IMR-90 (cell line): ENCODE measurements around the gene RGS3. TPM values are rescaled to one million over a fixed set of nuclear protein-coding genes. Genes with fewer than 3 reads are reported as not detected.

ENCODE experiments used
- ATAC-seq: fragments of 200-7000 bp; cut with Tn5 transposase; 2 replicates; pipeline ENCODE4 v1.9.1; 2020; ENCODE audit warnings: low read depth, mild to moderate bottlenecking, moderate library complexity
- BruUV-seq: library from RNA; stranded (reverse); fragments of 400-500 nt; replicated peaks from 2 replicates; lab custom pipeline; 2021; lab: Mats Ljungman, UMichigan
- CTCF ChIA-PET: fragments of 300-600 bp; formaldehyde crosslinking; extraction: SDS; loops from one replicate; lab custom pipeline; 2021; ENCODE audit warnings: antibody characterized with exemption; lab: Yijun Ruan, JAX
- POLR2A ChIA-PET: fragments of 300-600 bp; sonication (Branson Sonifier 250); formaldehyde crosslinking; loops from one replicate; lab custom pipeline; 2022; ENCODE audit warnings: antibody characterized with exemption; ENCODE audit not compliant: unreplicated experiment; lab: Charles Lee
- DNase-seq: peaks from one replicate; pipeline ENCODE4 v3.0.0; 2013
- H2AFZ ChIP-seq: replicated peaks from 2 replicates; pipeline ENCODE3; 2013; ENCODE audit warnings: low read length, mild to moderate bottlenecking; ENCODE audit not compliant: poor library complexity
- H2AK5ac ChIP-seq: 2 replicates; pipeline ENCODE4 v1.6.1; 2013; ENCODE audit warnings: low read depth, low read length, inconsistent platforms
- H2AK9ac ChIP-seq: replicated peaks from 2 replicates; pipeline ENCODE3; 2013; ENCODE audit warnings: mild to moderate bottlenecking, low read depth, low read length, moderate library complexity; ENCODE audit not compliant: poor library complexity
- H2BK120ac ChIP-seq: 2 replicates; pipeline ENCODE4 v1.6.1; 2013; ENCODE audit warnings: low read depth, low read length, inconsistent platforms
- H2BK15ac ChIP-seq: 3 replicates; pipeline ENCODE4 v1.6.1; 2013; ENCODE audit warnings: low read depth, low read length, inconsistent platforms
- H2BK20ac ChIP-seq: 2 replicates; pipeline ENCODE4 v1.6.1; 2013; ENCODE audit warnings: low read depth, mild to moderate bottlenecking, inconsistent platforms, low read length, moderate library complexity
- H2BK5ac ChIP-seq: 2 replicates; pipeline ENCODE4 v1.6.1; 2013; ENCODE audit warnings: mild to moderate bottlenecking, low read depth, low read length, inconsistent platforms; ENCODE audit not compliant: poor library complexity, severe bottlenecking
- H3K14ac ChIP-seq: replicated peaks from 2 replicates; pipeline ENCODE4 v1.6.1; 2013; ENCODE audit warnings: low read depth, low read length, inconsistent platforms
- H3K18ac ChIP-seq: 2 replicates; pipeline ENCODE4 v1.6.1; 2013; ENCODE audit warnings: low read depth, low read length, control low read depth
- H3K23ac ChIP-seq: 2 replicates; pipeline ENCODE4 v1.6.1; 2013; ENCODE audit warnings: low read depth, low read length, inconsistent platforms
- H3K27ac ChIP-seq: 2 replicates; pipeline ENCODE4 v1.5.1; 2013; ENCODE audit warnings: mild to moderate bottlenecking, control low read depth, low read length; ENCODE audit not compliant: insufficient read depth
- H3K27me3 ChIP-seq: 2 replicates; pipeline ENCODE4 v1.6.1; 2013; ENCODE audit warnings: low read length; ENCODE audit not compliant: control insufficient read depth, insufficient read depth
- H3K36me3 ChIP-seq: 2 replicates; pipeline ENCODE4 v1.6.1; 2013; ENCODE audit warnings: low read length, mixed read lengths; ENCODE audit not compliant: control insufficient read depth, insufficient read depth
- H3K4ac ChIP-seq: 2 replicates; pipeline ENCODE4 v1.6.1; 2013; ENCODE audit warnings: low read depth, low read length, inconsistent platforms
- H3K4me1 ChIP-seq: 2 replicates; pipeline ENCODE4 v1.6.1; 2013; ENCODE audit warnings: low read length, mixed read lengths; ENCODE audit not compliant: control insufficient read depth, insufficient read depth
- H3K4me2 ChIP-seq: 2 replicates; pipeline ENCODE4 v1.6.1; 2013; ENCODE audit warnings: low read depth, mild to moderate bottlenecking, control low read depth, low read length, moderate library complexity
- H3K4me3 ChIP-seq: 2 replicates; pipeline ENCODE4 v1.5.1; 2013; ENCODE audit warnings: low read depth, mild to moderate bottlenecking, control low read depth, low read length, moderate library complexity; ENCODE audit not compliant: insufficient read depth
- H3K56ac ChIP-seq: 2 replicates; pipeline ENCODE4 v1.6.1; 2013; ENCODE audit warnings: low read length, inconsistent platforms; ENCODE audit not compliant: insufficient read depth; ENCODE audit errors: extremely low read depth
- H3K79me1 ChIP-seq, 2 experiments: 2 replicates each; pipeline ENCODE4 v1.6.1; 2013; ENCODE audit warnings: low read length in 2 of 2, inconsistent platforms in 1 of 2, low read depth in 1 of 2
- H3K9ac ChIP-seq: 2 replicates; pipeline ENCODE4 v1.6.1; 2013; ENCODE audit warnings: low read depth, low read length, control low read depth
- H3K9me1 ChIP-seq: 2 replicates; pipeline ENCODE4 v1.6.1; 2013; ENCODE audit warnings: low read length, inconsistent platforms; ENCODE audit not compliant: insufficient read depth
- H3K9me3 ChIP-seq: 2 replicates; pipeline ENCODE4 v1.6.1; 2013; ENCODE audit warnings: low read length; ENCODE audit not compliant: control insufficient read depth, insufficient read depth
- H4K20me1 ChIP-seq: 2 replicates; pipeline ENCODE4 v1.6.1; 2013; ENCODE audit warnings: low read length, inconsistent platforms; ENCODE audit not compliant: insufficient read depth
- H4K5ac ChIP-seq: 2 replicates; pipeline ENCODE4 v1.6.1; 2013; ENCODE audit warnings: mild to moderate bottlenecking, low read depth, low read length, control low read depth
- H4K8ac ChIP-seq, 2 experiments: 2 replicates each; pipeline ENCODE4 v1.6.1; 2013; ENCODE audit warnings: low read depth in 2 of 2, low read length in 2 of 2, control low read depth in 1 of 2, inconsistent platforms in 1 of 2
- H4K91ac ChIP-seq: 2 replicates; pipeline ENCODE4 v1.6.1; 2013; ENCODE audit warnings: low read depth, low read length, inconsistent platforms; ENCODE audit not compliant: insufficient read depth
- MAZ ChIP-seq: IDR thresholded peaks from 2 replicates; pipeline ENCODE4 v1.6.1; 2012; ENCODE audit warnings: low read depth, mild to moderate bottlenecking, low read length, improper control_type of control experiment, moderate library complexity, borderline replicate concordance
- RAD21 ChIP-seq: IDR thresholded peaks from 2 replicates; pipeline ENCODE4 v1.6.1; 2012; ENCODE audit warnings: low read length, improper control_type of control experiment
- RCOR1 ChIP-seq: IDR thresholded peaks from 2 replicates; pipeline ENCODE4 v1.6.1; 2012; ENCODE audit warnings: mild to moderate bottlenecking, low read length, improper control_type of control experiment; ENCODE audit not compliant: insufficient replicate concordance
- WGBS, 2 experiments: methylation state at CpG; one replicate each; pipeline versions ENCODE4 v1.1.5 to v1.1.7; 2013; ENCODE audit warnings: missing lambda C conversion rate in 2 of 2; ENCODE audit not compliant: insufficient read length in 1 of 2; ENCODE audit errors: extremely low coverage in 2 of 2; 5-methylcytosine and 5-hydroxymethylcytosine counted together
- dilution Hi-C: fragments of 300-500 bp; cut with HindIII; formaldehyde crosslinking; loops from one replicate; pipeline ENCODE4 v1.14.3; 2018; ENCODE audit warnings: low sequenced_read_pairs; ENCODE audit not compliant: unreplicated experiment
- in situ Hi-C: fragments of 300-500 bp; cut with MboI; formaldehyde crosslinking; loops from 3 replicates; pipeline ENCODE4 v1.14.3; 2019; ENCODE audit warnings: low sequenced_read_pairs, inconsistent platforms, mixed read lengths
- intact Hi-C: fragments of 100-400 bp; cut with micrococcal nuclease; formaldehyde crosslinking; loops from 2 replicates; pipeline ENCODE4 v1.10.0; 2022
- polyA plus RNA-seq, 3 experiments: library from polyadenylated mRNA; depleted of rRNA; stranded (reverse); fragments of >200 nt; gene quantifications; 2 replicates each; pipeline ENCODE4 v1.2.3, GENCODE V29; 2012; ENCODE audit warnings: low replicate concordance in 1 of 3
- total RNA-seq: library from RNA; depleted of rRNA; stranded (reverse); fragments of >200 nt; gene quantifications from 2 replicates; pipeline ENCODE4 v1.2.3, GENCODE V29; 2012

The RGS3 gene
- total and polyA plus RNA-seq, 2 of the 4 experiments (the other 2 are of a cell fraction) = 51.8 to 65.6 TPM

GRCh38 chr9:113506090-113506589, 42.6 kb downstream of the RGS3 start:
- no peaks in the 10 kb centered on the region for H3K9me3 ChIP-seq
- no peak overlapping the region for H2AK5ac ChIP-seq
- H2AFZ ChIP-seq = no peak overlapping the region
- no peaks in the 10 kb centered on the region for H3K36me3 ChIP-seq
- no peaks in the 10 kb centered on the region for H3K27me3 ChIP-seq
- no peak overlapping the region for H2BK120ac ChIP-seq
- H4K8ac ChIP-seq = no peak overlapping the region
- 64% methylated on average over 3 of the region's 9 CpGs; no CpG with 5 or more reads in 1 of the 2 experiments for WGBS, 2 experiments
- no peak overlapping the region for H2BK5ac ChIP-seq
- DNase-seq (no peak), ATAC-seq (no peak)
- no peaks in the 10 kb centered on the region for H4K20me1 ChIP-seq
- H3K4me2 ChIP-seq = no peak overlapping the region
- H4K91ac ChIP-seq = no peak overlapping the region
- dilution Hi-C loops (no loop called here), in situ Hi-C loops (no loop called here), intact Hi-C loops (no loop called here)
- peaks cover 7% of the 10 kb centered on the region for H3K4me1 ChIP-seq
- no peak overlapping the region for H4K5ac ChIP-seq
- H2BK20ac ChIP-seq = no peak overlapping the region
- H3K27ac ChIP-seq = no peak overlapping the region
- H3K79me1 ChIP-seq = no peaks in the 10 kb centered on the region
- no peak overlapping the region for H3K14ac ChIP-seq
- H3K23ac ChIP-seq = no peak overlapping the region
- TF ChIP-seq RCOR1 = no peak
- TF ChIP-seq RAD21 = no peak
- no peak for TF ChIP-seq MAZ
- peaks cover 13% of the 10 kb centered on the region for H3K9me1 ChIP-seq
- no peak overlapping the region for H3K9ac ChIP-seq
- H2BK15ac ChIP-seq = no peak overlapping the region
- no peak overlapping the region for H3K56ac ChIP-seq
- CTCF ChIA-PET = interaction anchor here (0.7 kb wide), 1 partner anchor 1907 kb away, joined by 3 read pairs; no protein-coding TSS in a partner anchor
- POLR2A ChIA-PET = no interaction called here
- no peak overlapping the region for H3K4me3 ChIP-seq
- no peak overlapping the region for H3K18ac ChIP-seq
- H3K4ac ChIP-seq = no peak overlapping the region
- BruUV-seq = no TSS peak
- H2AK9ac ChIP-seq = no peak overlapping the region
